ENCODE results near the gene VPS4B.

Gene VPS4B

GRCh38 chr18:63367053-63367953 lies 55.0 kb downstream of the VPS4B start, which contains the start of gene KDSR (continued):
- TF ChIP-seq INSM2 (tag by site-specific recombination; IDR thresholded peaks at IDR 0.05) (0 out of 2 replicates have a peak, but pooled peaks have one; percentile 14), BCL11B (tag by site-specific recombination; IDR thresholded peaks at IDR 0.05; ENCODE audit: low read depth) (peak; percentile 53; the same call in 1 of the 2 replicates), ZBTB11 (tag by site-specific recombination; conservative IDR thresholded peaks at IDR 0.05; ENCODE audit: low read depth) (peak; percentile 64), KLF10 (tag by site-specific recombination; IDR thresholded peaks at IDR 0.05) (peak; percentile 94), ZSCAN18 (tag by site-specific recombination; IDR thresholded peaks at IDR 0.05) (peak; percentile 88), SP3 (tag by site-specific recombination; IDR thresholded peaks at IDR 0.05) (peak; percentile 98), SCRT1 (tag by site-specific recombination; IDR thresholded peaks at IDR 0.05; ENCODE audit: borderline replicate concordance) (no peak), ZNF157 (tag by site-specific recombination; IDR thresholded peaks at IDR 0.05) (no peak), ZNF280D (tag by site-specific recombination; IDR thresholded peaks at IDR 0.05) (peak; percentile 61; the same call in 1 of the 2 replicates), TRIM28 (IDR thresholded peaks at IDR 0.05; ENCODE audit: borderline replicate concordance, low read length) (0 out of 2 replicates have a peak, but pooled peaks have one; percentile 56), REST (tag by site-specific recombination; IDR thresholded peaks at IDR 0.05) (0 out of 2 replicates have a peak, but pooled peaks have one; percentile 21), SCRT2 (tag by site-specific recombination; IDR thresholded peaks at IDR 0.05) (no peak), ZNF184 (tag by site-specific recombination; IDR thresholded peaks at IDR 0.05) (peak; percentile 73; the same call in 1 of the 2 replicates), PRDM2 (tag by site-specific recombination; IDR thresholded peaks at IDR 0.05; ENCODE audit: borderline replicate concordance) (no peak), ZNF280C (tag by site-specific recombination; IDR thresholded peaks at IDR 0.05) (no peak)

Measured in HEK293 (cell line).